Heart left ventricle (tissue), 16 donors: Measurements from ENCODE around the gene RPL31. TPM values are rescaled to one million over a fixed set of nuclear protein-coding genes. Genes with fewer than 3 reads are reported as not detected.

Experiments
- ATAC-seq, 4 donors: fragments of 200-7000 bp; cut with Tn5 transposase; one replicate each; pipeline ENCODE4 v1.9.1; 2020 to 2022; ENCODE audit warnings: moderate library complexity in 4 of 4, mild to moderate bottlenecking in 3 of 4, moderate number of reproducible peaks in 1 of 4
- DNase-seq, 5 donors: peaks; one replicate each; pipeline ENCODE4 v3.0.0-alpha.2; 2020
- H3K27ac ChIP-seq, 12 donors: fragments of 200-600 bp; sonication (generic) in 4 of 12; one replicate each; pipeline versions ENCODE4 v1.5.0 to v1.8.0; 2016 to 2022; ENCODE audit warnings: mild to moderate bottlenecking in 2 of 12
- H3K27me3 ChIP-seq, 9 donors: fragments of 200-600 bp; sonication (generic) in 2 of 9; one replicate each; pipeline versions ENCODE4 v1.5.1 to v1.8.0; 2016 to 2022; ENCODE audit warnings: mild to moderate bottlenecking in 3 of 9
- H3K36me3 ChIP-seq, 9 donors: fragments of 200-600 bp; sonication (generic) in 2 of 9; one replicate each; pipeline versions ENCODE4 v1.5.0 to v1.8.0; 2018 to 2022; ENCODE audit warnings: mild to moderate bottlenecking in 2 of 9
- H3K4me1 ChIP-seq, 12 donors: fragments of 200-600 bp; sonication (generic) in 4 of 12; one replicate each; pipeline versions ENCODE4 v1.5.0 to v1.8.0; 2016 to 2022; ENCODE audit warnings: mild to moderate bottlenecking in 3 of 12
- H3K4me3 ChIP-seq, 12 donors: fragments of 200-600 bp; sonication (generic) in 4 of 12; one replicate each; pipeline versions ENCODE4 v1.5.0 to v1.8.0; 2017 to 2022; ENCODE audit warnings: mild to moderate bottlenecking in 9 of 12, moderate library complexity in 4 of 12
- H3K9me3 ChIP-seq, 12 donors: fragments of 200-600 bp; sonication (generic) in 4 of 12; one replicate each; pipeline versions ENCODE4 v1.5.0 to v1.8.0; 2016 to 2022; ENCODE audit warnings: mild to moderate bottlenecking in 1 of 12
- CTCF ChIP-seq, 12 donors: fragments of 200-600 bp; sonication (generic) in 4 of 12; IDR thresholded peaks; one replicate each; pipeline versions ENCODE4 v1.5.0 to v1.8.0; 2018 to 2022; ENCODE audit warnings: antibody characterized with exemption in 12 of 12, mild to moderate bottlenecking in 5 of 12
- POLR2A ChIP-seq, 2 donors: fragments of 450-650 bp; IDR thresholded peaks; one replicate each; pipeline ENCODE4 v1.6.1; 2017; ENCODE audit warnings: antibody characterized with exemption in 2 of 2, mild to moderate bottlenecking in 2 of 2, moderate library complexity in 2 of 2
- WGBS, 4 donors: extraction: QIAGEN DNeasy Blood & Tissue Kit in 2 of 4; methylation state at CpG; one replicate each; pipeline versions ENCODE4 v1.1.5 to v1.1.7; 2013 to 2018; 5-methylcytosine and 5-hydroxymethylcytosine counted together
- intact Hi-C, 10 donors: fragments of 100-400 bp; cut with DNase I; formaldehyde crosslinking; loops; one replicate each; pipeline versions ENCODE4 v1.11.1 to v1.14.2; 2022
- polyA plus RNA-seq, 2 donors: library from polyadenylated mRNA; stranded (reverse); fragments of 200-250 nt; gene quantifications; one replicate each; pipeline ENCODE4 v1.2.3, GENCODE V29; 2013
- total RNA-seq, 9 donors: library from RNA; depleted of rRNA in 2 of 9; stranded (reverse); fragments of >200 nt in 2 of 9; fragmentation: NEBNext Ultra II Directional in 3 of 9; extraction: Animal tissue kit (Norgen Biotek cat#: 25700) in 3 of 9; gene quantifications; one replicate each; pipeline versions ENCODE4 v1.1.0 to v1.2.4, GENCODE V29; 2016 to 2023
- donor health status: ischemic (EF 13 %, LVEDD 7.1; RV severe dilation, severe dysfunction).
- donor health status: healthy with polysubstance abuse.
- donor health status: DM: no; HTN: yes; CAD: no.
- donor health status: DM: no; HTN: no; CAD: no.
- donor health status: ischemic (EF 25% LVEDD 6.9; RV normal size, moderate dysfunction).
- donor health status: ischemic (EF 25% LVEDD 5.7; RV mildly dilated, moderate dysfunction).
- donor health status: healthy.
- donor health status: DM: yes; HTN: yes; CAD: no.
- donor health status: ischemic (EF 35%, LVEDD 5.7; RV mildly dilated, moderate dysfunction).
- donor health status: nonischemic (EF 11% LVEDD 7.7; RV severe dilation, severe dysfunction).
- donor health status: DM: yes; HTN: yes; CAD: no.
- donor health status: PGD.
- donor health status: ischemic (EF 29% LVEDD 5.4; RV normal size, mild dysfunction).
- donor health status: nonischemic (EF 23%, LVEDD 6.1; RV moderate dilation, normal function).

The RPL31 gene
- total and polyA plus RNA-seq, 11 donors, result 383 to 3,831 (median 752) TPM

DNA sequence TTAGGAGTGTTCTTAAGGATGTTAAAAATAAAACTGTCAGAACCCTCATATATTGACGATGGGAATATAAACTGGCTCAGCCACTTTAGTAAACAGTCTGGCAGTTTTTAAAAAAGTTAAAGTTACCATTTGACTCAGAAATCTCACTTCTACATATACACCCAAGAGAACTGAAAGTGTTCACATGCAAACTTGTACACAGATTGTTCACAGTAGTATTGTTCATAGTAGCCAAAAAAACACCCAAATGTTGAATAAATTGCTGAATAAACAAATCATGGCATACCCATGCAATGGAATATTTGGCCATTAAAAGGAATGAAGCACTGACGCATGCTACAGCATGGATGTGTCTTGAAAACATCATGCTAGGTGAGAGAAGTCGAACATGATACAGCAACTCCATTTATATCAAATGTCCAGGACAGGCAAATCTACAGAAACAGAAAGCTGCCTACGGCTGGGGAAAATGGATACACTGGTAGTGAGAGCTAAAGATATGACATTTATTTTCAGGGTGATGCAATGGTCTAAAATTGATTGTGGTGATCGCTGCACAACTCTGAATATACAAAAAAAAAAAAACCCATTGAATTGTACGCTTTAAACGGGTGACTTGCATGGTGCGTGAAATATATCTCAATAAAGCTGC lies 10.1 kb downstream of the RPL31 start:
- ATAC-seq (no peak), DNase-seq (no peak)
- Histone ChIP-seq H3K36me3 (peaks cover 0 to 79% (median 47%) of the 10 kb centered on the region in 9 donors), H3K4me3 (no peak overlapping the region), H3K27ac (no peak overlapping the region), H3K4me1 (peaks cover 0 to 8% (median 0%) of the 10 kb centered on the region in 12 donors), H3K27me3 (no peaks in the 10 kb centered on the region), H3K9me3 (no peaks in the 10 kb centered on the region)
- WGBS, 4 donors, result 59 to 71% (median 63%) methylated on average over 8 of the region's 8 CpGs
- TF ChIP-seq CTCF (IDR thresholded peaks at IDR 0.05), result no peak
- TF ChIP-seq POLR2A (IDR thresholded peaks at IDR 0.05), result no peak
- intact Hi-C loops, result loop anchor here (1.0 to 10.0 kb wide), 6 partner anchors 140 to 195 kb away; partner anchors contain the start of gene TBC1D8 (in 1 of the 10)

DNA sequence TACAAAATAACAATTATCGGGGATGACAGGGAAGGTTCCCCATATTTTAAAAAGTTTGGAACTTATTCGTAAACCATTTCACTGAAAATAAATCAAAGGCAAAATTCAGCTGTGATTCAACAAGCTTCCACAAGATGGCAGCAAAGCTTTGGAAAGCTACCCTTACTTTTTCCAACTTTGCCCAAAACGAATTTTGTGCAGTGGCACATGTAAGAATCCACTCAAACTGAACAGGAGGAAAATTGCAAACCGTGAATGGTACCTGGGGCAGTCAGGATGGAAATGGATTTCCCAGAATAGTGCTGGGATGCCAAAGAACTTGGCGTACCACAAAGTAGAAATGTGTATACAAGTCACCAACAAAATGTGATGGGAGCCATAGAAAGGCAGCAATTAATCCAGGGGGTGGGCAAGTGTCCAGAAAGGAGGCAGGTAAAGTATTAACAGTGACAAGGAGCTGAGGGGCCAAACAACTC lies 10.7 kb downstream of the RPL31 start:
- Histone ChIP-seq H3K27me3 (no peaks in the 10 kb centered on the region), H3K4me1 (peaks cover 0 to 8% (median 0%) of the 10 kb centered on the region in 12 donors), H3K4me3 (no peak overlapping the region), H3K36me3 (peaks cover 0 to 79% (median 41%) of the 10 kb centered on the region in 9 donors), H3K27ac (no peak overlapping the region), H3K9me3 (no peaks in the 10 kb centered on the region)
- DNase-seq (no peak), ATAC-seq (peak in 1 of 4 donors; percentile 40)
- TF ChIP-seq POLR2A (IDR thresholded peaks at IDR 0.05) (no peak), CTCF (IDR thresholded peaks at IDR 0.05) (peak; percentile 67 to 89 (median 82))
- whole genome bisulfite sequencing, 4 donors, result 38 to 48% (median 45%) methylated on average over 5 of the region's 5 CpGs
- intact Hi-C loops, result loop anchor here (1.0 to 10.0 kb wide), 6 partner anchors 140 to 195 kb away; partner anchors contain the start of gene TBC1D8 (in 1 of the 10)

DNA sequence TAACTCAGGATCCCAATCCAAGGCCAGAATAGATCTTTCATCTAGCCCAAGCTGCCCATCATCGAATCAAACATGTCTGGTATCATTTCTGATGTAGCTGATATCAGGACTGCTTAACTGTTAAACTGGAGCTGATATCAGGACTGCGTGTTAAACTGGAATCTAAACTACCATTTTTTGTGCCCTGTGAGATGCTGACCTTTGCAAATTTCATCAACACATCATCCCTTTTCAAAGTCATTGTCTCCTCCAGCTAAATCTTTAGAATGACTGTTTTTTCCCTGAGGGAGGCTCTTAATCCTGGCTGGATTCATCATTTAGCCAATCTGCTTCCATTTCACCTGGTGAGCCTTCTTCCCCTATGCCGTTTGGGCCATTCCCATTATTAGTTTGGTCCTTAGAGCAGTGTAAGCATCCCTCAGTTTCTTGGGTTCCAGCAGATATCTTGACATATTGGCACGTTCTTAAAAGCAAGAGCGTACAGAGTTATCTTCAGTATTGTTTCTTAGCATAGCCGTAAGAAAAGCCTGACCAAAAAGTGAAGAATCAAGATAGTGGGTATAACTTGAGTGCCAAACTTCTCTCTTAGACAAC lies 12.3 kb downstream of the RPL31 start:
- Histone ChIP-seq H3K36me3 (peaks cover 0 to 79% (median 38%) of the 10 kb centered on the region in 9 donors), H3K27ac (no peak overlapping the region), H3K9me3 (no peaks in the 10 kb centered on the region), H3K4me3 (no peak overlapping the region), H3K27me3 (no peaks in the 10 kb centered on the region), H3K4me1 (peaks cover 0 to 8% (median 0%) of the 10 kb centered on the region in 12 donors)
- ATAC-seq (no peak), DNase-seq (no peak)
- 83 to 90% (median 85%) methylated on average over 6 of the region's 6 CpGs for WGBS, 4 donors
- TF ChIP-seq CTCF (IDR thresholded peaks at IDR 0.05), result no peak
- TF ChIP-seq POLR2A (IDR thresholded peaks at IDR 0.05), result no peak
- intact Hi-C loops, result loop anchor here in 8 of 10 donors (1.0 to 10.0 kb wide), 5 partner anchors 138 to 193 kb away; partner anchors contain the start of gene TBC1D8 (in 1 of the 8)

- TF ChIP-seq POLR2A (IDR thresholded peaks at IDR 0.05), result no peak
- TF ChIP-seq CTCF (IDR thresholded peaks at IDR 0.05), result no peak
- Histone ChIP-seq H3K27me3 (no peaks in the 10 kb centered on the region), H3K4me1 (peaks cover 0 to 6% (median 0%) of the 10 kb centered on the region in 12 donors), H3K36me3 (peaks cover 0 to 79% (median 43%) of the 10 kb centered on the region in 9 donors), H3K4me3 (no peak overlapping the region), H3K9me3 (no peaks in the 10 kb centered on the region), H3K27ac (no peak overlapping the region)
- no peak for ATAC-seq
- WGBS, 4 donors, result 78 to 86% (median 83%) methylated on average over 3 of the region's 3 CpGs
- DNase-seq, result no peak
- intact Hi-C loops, result loop anchor here in 1 of 10 donors (10.0 kb wide), 1 partner anchor 187 kb away; no protein-coding TSS in a partner anchor
Measured at GRCh38 chr2:101017371-101017770, 15.3 kb downstream of the RPL31 start.
